GM21786 (cell line): ENCODE measurements around the gene SNX30.

Source experiments
- ATAC-seq: cut with Tn5 transposase; IDR thresholded peaks from one replicate; pipeline ENCODE4 v1.9.1; 2021; ENCODE audit not compliant: unreplicated experiment

SNX30 gene

DNA sequence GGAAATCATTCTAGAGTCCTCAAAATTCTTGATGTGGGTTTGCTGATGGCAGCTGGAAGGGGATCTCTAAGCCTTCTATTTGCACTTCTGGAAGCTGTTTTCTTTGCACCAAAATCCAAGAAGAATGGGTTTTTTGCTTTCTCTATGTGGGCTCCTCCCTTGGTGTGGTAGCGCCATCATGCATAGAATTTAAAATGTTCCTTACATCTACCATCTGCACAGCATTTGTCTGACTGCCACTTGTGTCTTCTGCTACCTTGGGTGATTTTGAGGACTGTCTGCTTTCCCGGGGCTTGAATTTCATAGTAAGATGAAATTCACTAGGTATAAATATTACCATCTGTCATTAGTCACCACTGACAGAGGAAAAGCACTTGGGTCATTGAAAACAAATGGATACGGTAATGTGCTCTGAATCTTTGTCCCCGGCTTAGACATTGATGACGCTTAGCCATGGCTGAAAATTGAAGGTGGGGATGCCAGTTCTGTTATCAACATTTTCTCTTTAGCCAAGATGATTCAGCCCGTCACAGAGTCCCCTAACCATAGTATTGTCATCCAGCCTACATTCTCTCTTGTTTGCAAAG, 30.0 kb downstream of the SNX30 start:
- ATAC-seq, result no peak

- ATAC-seq, result no peak
Observed at GRCh38 chr9:112782218-112782617, 31.7 kb downstream of the SNX30 start.

DNA sequence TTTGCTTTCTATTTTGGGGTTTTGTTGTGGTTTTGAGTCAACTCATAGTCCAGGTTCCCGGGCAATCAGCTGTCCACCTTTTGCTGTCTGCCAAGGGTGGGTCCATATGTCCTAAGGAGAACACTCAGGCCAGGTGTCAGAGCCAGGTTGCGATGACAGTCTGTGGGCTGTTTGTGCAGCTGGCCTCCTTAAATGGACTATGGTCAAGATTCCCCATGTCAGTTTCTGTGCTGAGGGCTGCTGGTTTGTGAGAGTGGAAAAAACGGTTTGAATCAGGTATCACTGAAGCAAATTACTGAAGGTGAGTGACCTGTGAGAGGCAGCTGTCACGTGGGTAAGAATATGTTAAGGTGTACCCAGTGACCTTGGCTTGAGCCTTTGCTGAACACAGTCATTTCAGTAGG, 33.0 kb downstream of the SNX30 start:
- no peak for ATAC-seq

DNA sequence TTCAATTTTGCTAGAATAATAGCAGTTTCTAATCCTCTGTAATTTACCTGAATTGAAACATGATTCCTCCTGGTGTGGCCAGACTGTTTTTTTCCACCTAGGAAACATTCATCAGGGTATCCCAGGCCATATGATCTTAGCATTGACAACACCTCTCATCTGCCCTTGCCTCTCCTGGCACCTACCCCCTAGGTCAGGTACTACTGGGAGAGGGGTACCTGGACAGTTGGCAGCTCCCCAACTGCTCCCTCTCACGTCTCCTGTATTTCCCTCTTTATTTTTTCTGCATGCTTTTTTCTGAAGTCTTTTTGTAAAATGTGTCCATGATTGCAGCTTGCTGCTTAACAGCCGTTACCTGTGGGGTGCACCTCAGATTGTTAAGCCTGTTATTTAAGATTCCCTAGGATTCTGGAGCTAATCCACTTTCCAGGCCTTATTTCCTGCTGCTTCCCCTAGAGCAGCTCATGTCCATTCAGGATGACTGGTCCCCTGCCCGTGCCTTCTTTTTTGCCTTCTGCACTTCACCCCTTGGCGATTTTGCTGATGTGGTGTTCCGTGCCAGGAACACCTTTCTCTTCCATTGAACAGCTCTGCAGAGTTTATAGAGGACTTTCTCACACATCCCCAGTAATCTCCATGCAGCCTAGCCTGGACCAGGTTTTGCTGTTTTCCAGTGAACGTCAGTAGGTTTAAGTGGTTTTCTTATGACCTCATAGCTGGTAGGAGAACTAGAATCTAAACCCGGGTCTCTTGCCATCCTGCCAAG, 33.6 kb downstream of the SNX30 start:
- no peak for ATAC-seq

GRCh38 chr9:112785986-112786385, 35.4 kb downstream of the SNX30 start:
- ATAC-seq, result no peak

- no peak for ATAC-seq
Observed at GRCh38 chr9:112786829-112787520, 36.4 kb downstream of the SNX30 start.

DNA sequence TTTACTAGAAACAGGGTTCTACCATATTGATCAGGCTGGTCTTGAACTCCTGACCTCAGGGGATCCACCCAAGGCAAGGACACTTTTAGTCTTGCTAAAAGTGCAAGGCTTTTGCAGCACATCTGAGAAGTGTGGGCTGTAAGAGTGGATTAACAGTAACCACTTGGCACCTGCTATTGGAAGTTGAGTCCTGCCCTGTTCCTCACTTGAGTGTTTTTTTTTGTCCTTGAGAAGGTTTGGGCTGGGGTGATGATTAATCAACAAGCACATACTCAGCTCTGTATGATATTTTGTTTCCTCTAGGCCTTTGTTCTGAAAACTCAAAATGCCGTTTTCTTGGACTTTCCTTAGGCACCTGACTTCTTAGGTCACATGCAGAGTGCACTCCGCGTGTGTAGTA, 37.4 kb downstream of the SNX30 start:
- ATAC-seq, result no peak

DNA sequence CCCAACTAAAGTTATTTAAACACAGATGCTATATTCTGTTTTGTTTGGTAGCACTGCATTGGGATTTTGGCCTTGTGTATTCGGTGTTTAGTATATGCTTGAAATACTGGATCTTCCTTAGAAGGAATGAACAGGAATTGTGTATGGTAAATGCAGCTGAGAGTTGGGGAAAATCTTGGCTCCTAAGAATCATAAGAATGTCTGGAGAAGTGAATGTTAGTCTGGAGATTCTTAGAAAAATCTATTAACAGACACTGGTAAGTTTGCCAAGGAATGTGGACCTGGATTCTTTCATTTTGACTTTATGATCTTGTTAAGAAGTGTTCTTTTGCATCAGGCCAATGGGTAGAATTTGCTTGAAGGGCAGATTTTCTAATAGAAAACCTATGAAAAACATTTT, 38.9 kb downstream of the SNX30 start:
- no peak for ATAC-seq

GRCh38 chr9:112789891-112790774, 39.6 kb downstream of the SNX30 start:
- no peak for ATAC-seq

- ATAC-seq, result no peak
Observed at GRCh38 chr9:112792670-112793069, 42.1 kb downstream of the SNX30 start.

DNA sequence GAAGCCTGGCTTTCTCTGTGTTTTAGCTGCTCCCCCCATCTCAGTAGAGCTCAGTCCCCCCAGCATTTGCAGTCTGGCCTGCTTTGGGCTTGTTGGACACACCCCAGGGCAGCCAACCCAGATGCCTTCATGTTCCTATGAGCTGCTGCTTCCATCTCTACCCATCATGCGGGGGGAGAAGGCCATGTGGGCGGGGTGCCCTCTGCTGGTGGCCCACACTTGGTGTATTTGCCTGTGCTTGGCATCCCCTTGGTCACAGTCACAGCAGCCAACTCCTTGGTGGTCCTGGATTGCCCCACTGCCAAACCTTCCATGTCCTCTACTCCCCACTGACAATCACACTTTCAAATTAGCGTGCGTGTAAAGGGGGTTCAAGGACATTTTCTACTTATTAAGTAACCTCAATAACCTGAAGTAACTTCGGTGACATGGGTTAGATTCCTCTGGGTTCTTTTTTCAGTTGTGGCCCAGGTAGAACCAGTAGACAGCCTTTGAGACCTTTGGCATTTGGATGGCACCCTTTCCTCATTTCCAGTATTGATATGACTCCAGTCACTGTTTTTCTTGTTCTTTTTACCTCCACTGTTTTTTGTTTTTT, 42.8 kb downstream of the SNX30 start:
- ATAC-seq, result peak; percentile 71

DNA sequence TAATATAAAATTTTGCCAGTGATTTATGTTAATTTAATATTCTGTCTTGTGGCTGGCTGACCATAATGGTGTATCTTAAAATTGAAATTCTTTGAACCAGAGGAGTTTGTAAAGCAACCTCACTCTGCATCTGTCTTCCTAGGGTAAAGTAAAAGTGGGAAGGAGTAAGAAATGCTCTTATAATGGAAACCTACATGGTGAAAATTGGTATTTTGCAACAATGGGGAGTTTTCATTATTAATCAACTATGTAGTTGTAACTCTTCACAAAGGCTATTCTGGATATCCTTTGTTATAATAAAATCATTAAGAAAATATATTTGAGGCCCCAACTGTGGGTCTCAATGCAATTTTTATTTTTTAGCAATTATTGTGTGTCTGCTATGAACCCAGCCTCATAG, 44.2 kb downstream of the SNX30 start:
- no peak for ATAC-seq

DNA sequence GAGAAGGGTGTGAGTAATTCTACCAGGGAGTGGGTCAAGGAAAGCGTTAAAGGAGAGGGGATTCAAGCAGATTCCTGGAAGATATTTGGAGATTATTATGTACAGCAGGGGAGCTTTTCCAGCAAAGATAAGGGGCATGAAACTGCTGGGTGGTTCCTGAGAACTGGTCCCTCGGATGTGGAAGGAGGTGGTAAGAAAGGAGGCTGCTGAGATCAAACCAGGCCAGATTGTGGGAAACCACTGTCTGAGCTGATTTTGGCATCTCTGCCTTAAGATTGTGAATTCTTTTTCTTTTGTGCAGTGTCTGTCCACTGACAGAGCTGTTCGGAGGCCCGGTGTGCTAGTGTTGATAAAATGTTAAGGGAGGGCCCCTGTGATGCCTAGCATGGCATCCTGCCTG, 45.4 kb downstream of the SNX30 start:
- no peak for ATAC-seq

GRCh38 chr9:112796485-112796884, 45.9 kb downstream of the SNX30 start:
- no peak for ATAC-seq

GRCh38 chr9:112809351-112809848, 58.8 kb downstream of the SNX30 start:
- peak; percentile 99 for ATAC-seq

- no peak for ATAC-seq
Observed at GRCh38 chr9:112809906-112810305, 59.3 kb downstream of the SNX30 start.

- ATAC-seq, result no peak
Observed at GRCh38 chr9:112810696-112811490, 60.3 kb downstream of the SNX30 start.

DNA sequence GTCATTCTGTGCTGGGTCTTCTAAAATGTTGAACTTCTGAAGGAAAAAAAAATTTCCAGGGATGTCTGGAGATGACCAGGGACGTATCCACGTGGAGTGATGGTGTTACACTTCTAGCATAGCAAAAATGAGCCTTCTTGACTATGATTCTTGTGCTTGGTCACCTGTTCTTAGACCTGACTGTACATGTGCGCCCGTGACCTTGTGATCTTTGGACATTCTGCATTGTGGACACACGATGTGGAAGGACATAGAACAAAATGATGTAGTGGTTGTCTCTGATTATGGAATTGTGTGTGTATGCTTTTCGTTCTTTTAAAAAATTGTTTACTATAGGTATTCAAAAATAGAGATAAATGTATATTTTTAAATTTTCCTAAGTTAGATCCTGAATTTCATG, 61.0 kb downstream of the SNX30 start:
- no peak for ATAC-seq

- no peak for ATAC-seq
Observed at GRCh38 chr9:112815868-112816267, 65.3 kb downstream of the SNX30 start.

GRCh38 chr9:112817860-112818203, 67.3 kb downstream of the SNX30 start:
- peak; percentile 81 for ATAC-seq
